ENCODE results near the gene RPS6KA1. TPM values are rescaled to one million over a fixed set of nuclear protein-coding genes. Genes with fewer than 3 reads are reported as not detected.

The RPS6KA1 gene
- total RNA-seq, 5 donors from 2014 or later (not counting 1 experiment from before 2014, with no cell fraction given), result 85.8 to 123 (median 101) TPM

- peaks cover 3% of the 10 kb centered on the region for H3K36me3 Mint-ChIP-seq
- no peaks in the 10 kb centered on the region for H3K9me3 ChIP-seq
- H3K27me3 Mint-ChIP-seq, result no peaks in the 10 kb centered on the region
- no peaks in the 10 kb centered on the region for H3K36me3 ChIP-seq (ENCODE audit: control insufficient read depth in 2 of 2, extremely low read depth in 1 of 2, insufficient read depth in 1 of 2, low read length in 1 of 2)
- peak overlapping the region; percentile 91 for H3K27ac ChIP-seq (ENCODE audit: low read length)
- H3K4me3 Mint-ChIP-seq, result peak overlapping the region in 2 of 3 donors; percentile 69 to 79
- no peaks in the 10 kb centered on the region for H3K27me3 ChIP-seq (replicated peaks in 1 of 2; ENCODE audit: control insufficient read depth in 2 of 2, extremely low read depth in 1 of 2, insufficient read depth in 2 of 2, low read length in 1 of 2)
- H3K4me1 Mint-ChIP-seq, result peaks cover 80 to 87% (median 81%) of the 10 kb centered on the region in 3 donors
- DNase-seq, result peak in 2 of 35 experiments; percentile 23 to 36
- WGBS (ENCODE audit: insufficient coverage), result 70% methylated on average over 4 of the region's 7 CpGs
- peak overlapping the region in 1 of 2 donors; percentile 32 for H3K4me3 ChIP-seq (ENCODE audit: control insufficient read depth in 1 of 2, extremely low read depth in 1 of 2, low read length in 1 of 2)
- ChIA-PET POLR2A (no interaction called here), CTCF (interaction anchor here in 1 of 2 donors (0.6 to 2.4 kb wide), 6 partner anchors 16 to 1184 kb away, joined by 3 to 11 read pairs (median 3); partner anchors contain the start of gene FAM76A)
- H3K9me3 Mint-ChIP-seq, result no peaks in the 10 kb centered on the region
- H3K27ac Mint-ChIP-seq, result peak overlapping the region; percentile 97
- no peak for ATAC-seq (replicated peaks in 1 of 4)
- peaks cover 50 to 97% of the 10 kb centered on the region in 2 experiments for H3K4me1 ChIP-seq (ENCODE audit: control insufficient read depth in 1 of 2, extremely low read depth in 1 of 2, insufficient read depth in 2 of 2, low read length in 2 of 2)
Measured at GRCh38 chr1:26541431-26541815, 11.9 kb downstream of the RPS6KA1 start.

GRCh38 chr1:26541816-26542711 lies 12.5 kb downstream of the RPS6KA1 start:
- H3K27me3 ChIP-seq (replicated peaks in 1 of 2; ENCODE audit: control insufficient read depth in 2 of 2, extremely low read depth in 1 of 2, insufficient read depth in 2 of 2, low read length in 1 of 2), result no peaks in the 10 kb centered on the region
- Mint-ChIP-seq H3K4me3 (peak overlapping the region; percentile 69 to 79 (median 72)), H3K36me3 (peaks cover 7% of the 10 kb centered on the region), H3K4me1 (peaks cover 87 to 92% (median 87%) of the 10 kb centered on the region in 3 donors), H3K9me3 (no peaks in the 10 kb centered on the region), H3K27me3 (no peaks in the 10 kb centered on the region), H3K27ac (peak overlapping the region; percentile 97)
- H3K27ac ChIP-seq (ENCODE audit: low read length), result peak overlapping the region; percentile 91
- 8% methylated on average over 8 of the region's 18 CpGs for WGBS (ENCODE audit: insufficient coverage)
- CTCF ChIA-PET, result interaction anchor here in 1 of 2 donors (0.6 to 2.4 kb wide), 5 partner anchors 17 to 1183 kb away, joined by 3 to 11 read pairs (median 3); partner anchors contain the start of gene FAM76A
- POLR2A ChIA-PET, result interaction anchor here in 1 of 2 donors (0.6 kb wide), 1 partner anchor 67 kb away, joined by 3 read pairs; no protein-coding TSS in a partner anchor
- ATAC-seq (replicated peaks in 1 of 4) (peak; percentile 66 to 78 (median 76)), DNase-seq (peak; percentile 55 to 85 (median 70))
- H3K9me3 ChIP-seq, result no peaks in the 10 kb centered on the region
- peaks cover 55 to 98% of the 10 kb centered on the region in 2 experiments for H3K4me1 ChIP-seq (ENCODE audit: control insufficient read depth in 1 of 2, extremely low read depth in 1 of 2, insufficient read depth in 2 of 2, low read length in 2 of 2)
- peaks cover 0 to 3% of the 10 kb centered on the region in 2 donors for H3K36me3 ChIP-seq (ENCODE audit: control insufficient read depth in 2 of 2, extremely low read depth in 1 of 2, insufficient read depth in 1 of 2, low read length in 1 of 2)
- peak overlapping the region; percentile 35 to 36 for H3K4me3 ChIP-seq (ENCODE audit: control insufficient read depth in 1 of 2, extremely low read depth in 1 of 2, low read length in 1 of 2)

- Histone ChIP-seq H3K36me3 (ENCODE audit: control insufficient read depth in 2 of 2, extremely low read depth in 1 of 2, insufficient read depth in 1 of 2, low read length in 1 of 2) (peaks cover 0 to 11% of the 10 kb centered on the region in 2 donors), H3K4me3 (ENCODE audit: control insufficient read depth in 1 of 2, extremely low read depth in 1 of 2, low read length in 1 of 2) (peak overlapping the region in 1 of 2 donors; percentile 36), H3K27ac (ENCODE audit: low read length) (peak overlapping the region; percentile 91), H3K9me3 (no peaks in the 10 kb centered on the region), H3K4me1 (ENCODE audit: control insufficient read depth in 1 of 2, extremely low read depth in 1 of 2, insufficient read depth in 2 of 2, low read length in 2 of 2) (peaks cover 57 to 99% of the 10 kb centered on the region in 2 experiments), H3K27me3 (replicated peaks in 1 of 2; ENCODE audit: control insufficient read depth in 2 of 2, extremely low read depth in 1 of 2, insufficient read depth in 2 of 2, low read length in 1 of 2) (no peaks in the 10 kb centered on the region)
- H3K4me3 Mint-ChIP-seq, result peak overlapping the region; percentile 69 to 79 (median 72)
- no peaks in the 10 kb centered on the region for H3K9me3 Mint-ChIP-seq
- peaks cover 90 to 93% (median 91%) of the 10 kb centered on the region in 3 donors for H3K4me1 Mint-ChIP-seq
- no peaks in the 10 kb centered on the region for H3K27me3 Mint-ChIP-seq
- 78% methylated on average over 4 of the region's 9 CpGs for WGBS (ENCODE audit: insufficient coverage)
- peak overlapping the region; percentile 97 for H3K27ac Mint-ChIP-seq
- ChIA-PET POLR2A (interaction anchor here in 1 of 2 donors (0.5 to 0.6 kb wide), 3 partner anchors 43 to 1201 kb away, joined by 3 to 6 read pairs (median 3); no protein-coding TSS in a partner anchor), CTCF (interaction anchor here in 1 of 2 donors (2.4 kb wide), 1 partner anchor 43 kb away, joined by 11 read pairs; no protein-coding TSS in a partner anchor)
- DNase-seq (no peak), ATAC-seq (replicated peaks in 1 of 4) (no peak)
- H3K36me3 Mint-ChIP-seq, result peaks cover 15% of the 10 kb centered on the region
Measured at GRCh38 chr1:26542771-26543451, 13.3 kb downstream of the RPS6KA1 start.

GRCh38 chr1:26543462-26543861 lies 13.9 kb downstream of the RPS6KA1 start:
- peak overlapping the region; percentile 97 for H3K27ac Mint-ChIP-seq
- ChIA-PET POLR2A (no interaction called here), CTCF (no interaction called here)
- Histone ChIP-seq H3K27me3 (replicated peaks in 1 of 2; ENCODE audit: control insufficient read depth in 2 of 2, extremely low read depth in 1 of 2, insufficient read depth in 2 of 2, low read length in 1 of 2) (no peaks in the 10 kb centered on the region), H3K27ac (ENCODE audit: low read length) (peak overlapping the region; percentile 91), H3K4me1 (ENCODE audit: control insufficient read depth in 1 of 2, extremely low read depth in 1 of 2, insufficient read depth in 2 of 2, low read length in 2 of 2) (peaks cover 52 to 99% of the 10 kb centered on the region in 2 experiments), H3K9me3 (no peaks in the 10 kb centered on the region), H3K36me3 (ENCODE audit: control insufficient read depth in 2 of 2, extremely low read depth in 1 of 2, insufficient read depth in 1 of 2, low read length in 1 of 2) (peaks cover 0 to 16% of the 10 kb centered on the region in 2 donors), H3K4me3 (ENCODE audit: control insufficient read depth in 1 of 2, extremely low read depth in 1 of 2, low read length in 1 of 2) (no peak overlapping the region)
- 83% methylated on average over 4 of the region's 5 CpGs for WGBS (ENCODE audit: insufficient coverage)
- H3K27me3 Mint-ChIP-seq, result no peaks in the 10 kb centered on the region
- H3K4me1 Mint-ChIP-seq, result peaks cover 90 to 93% (median 90%) of the 10 kb centered on the region in 3 donors
- H3K9me3 Mint-ChIP-seq, result no peaks in the 10 kb centered on the region
- DNase-seq, result no peak
- peak overlapping the region in 2 of 3 donors; percentile 28 to 79 for H3K4me3 Mint-ChIP-seq
- ATAC-seq (replicated peaks in 1 of 4), result no peak
- peaks cover 19% of the 10 kb centered on the region for H3K36me3 Mint-ChIP-seq

GRCh38 chr1:26544126-26544525 lies 14.6 kb downstream of the RPS6KA1 start:
- ATAC-seq (replicated peaks in 1 of 4), result no peak
- Mint-ChIP-seq H3K27ac (peak overlapping the region; percentile 97), H3K4me3 (peak overlapping the region in 2 of 3 donors; percentile 6 to 79), H3K27me3 (no peaks in the 10 kb centered on the region), H3K9me3 (no peaks in the 10 kb centered on the region), H3K4me1 (peaks cover 87 to 92% (median 89%) of the 10 kb centered on the region in 3 donors), H3K36me3 (peaks cover 22% of the 10 kb centered on the region)
- peak overlapping the region; percentile 91 for H3K27ac ChIP-seq (ENCODE audit: low read length)
- ChIA-PET CTCF (no interaction called here), POLR2A (interaction anchor here in 1 of 2 donors (0.6 kb wide), 1 partner anchor 920 kb away, joined by 3 read pairs; no protein-coding TSS in a partner anchor)
- no peak overlapping the region for H3K4me3 ChIP-seq (ENCODE audit: control insufficient read depth in 1 of 2, extremely low read depth in 1 of 2, low read length in 1 of 2)
- peaks cover 4 to 22% of the 10 kb centered on the region in 2 donors for H3K36me3 ChIP-seq (ENCODE audit: control insufficient read depth in 2 of 2, extremely low read depth in 1 of 2, insufficient read depth in 1 of 2, low read length in 1 of 2)
- H3K9me3 ChIP-seq, result no peaks in the 10 kb centered on the region
- no peak for DNase-seq
- no peaks in the 10 kb centered on the region for H3K27me3 ChIP-seq (replicated peaks in 1 of 2; ENCODE audit: control insufficient read depth in 2 of 2, extremely low read depth in 1 of 2, insufficient read depth in 2 of 2, low read length in 1 of 2)
- 90% methylated on average over 3 of the region's 5 CpGs for WGBS (ENCODE audit: insufficient coverage)
- H3K4me1 ChIP-seq (ENCODE audit: control insufficient read depth in 1 of 2, extremely low read depth in 1 of 2, insufficient read depth in 2 of 2, low read length in 2 of 2), result peaks cover 46 to 96% of the 10 kb centered on the region in 2 experiments

- ChIA-PET CTCF (no interaction called here), POLR2A (no interaction called here)
- Mint-ChIP-seq H3K4me3 (peak overlapping the region; percentile 79 to 91 (median 87)), H3K27ac (peak overlapping the region; percentile 97), H3K9me3 (no peaks in the 10 kb centered on the region), H3K36me3 (peaks cover 24% of the 10 kb centered on the region), H3K4me1 (peaks cover 72 to 77% (median 74%) of the 10 kb centered on the region in 3 donors), H3K27me3 (no peaks in the 10 kb centered on the region)
- 0% methylated on average over 4 of the region's 4 CpGs for WGBS (ENCODE audit: insufficient coverage)
- H3K4me3 ChIP-seq (ENCODE audit: control insufficient read depth in 1 of 2, extremely low read depth in 1 of 2, low read length in 1 of 2), result peak overlapping the region; percentile 66 to 87
- no peaks in the 10 kb centered on the region for H3K27me3 ChIP-seq (replicated peaks in 1 of 2; ENCODE audit: control insufficient read depth in 2 of 2, extremely low read depth in 1 of 2, insufficient read depth in 2 of 2, low read length in 1 of 2)
- peak overlapping the region; percentile 48 for H3K27ac ChIP-seq (ENCODE audit: low read length)
- H3K36me3 ChIP-seq (ENCODE audit: control insufficient read depth in 2 of 2, extremely low read depth in 1 of 2, insufficient read depth in 1 of 2, low read length in 1 of 2), result peaks cover 16 to 31% of the 10 kb centered on the region in 2 donors
- DNase-seq, result no peak
- no peak for ATAC-seq (replicated peaks in 1 of 4)
- H3K4me1 ChIP-seq (ENCODE audit: control insufficient read depth in 1 of 2, extremely low read depth in 1 of 2, insufficient read depth in 2 of 2, low read length in 2 of 2), result peaks cover 34 to 83% of the 10 kb centered on the region in 2 experiments
- no peaks in the 10 kb centered on the region for H3K9me3 ChIP-seq
Measured at GRCh38 chr1:26545969-26546323, 16.4 kb downstream of the RPS6KA1 start.

All from T-cell (primary cell).